ENCODE data around the gene SNRPD2.

SNRPD2 gene

GRCh38 chr19:45705115-45705514 is 13.4 kb upstream of the SNRPD2 start:
- peaks cover 16% of the 10 kb centered on the region; the same call in 1 of the 2 replicates for H3F3A ChIP-seq (ENCODE audit: insufficient read depth, low read length)

DNA sequence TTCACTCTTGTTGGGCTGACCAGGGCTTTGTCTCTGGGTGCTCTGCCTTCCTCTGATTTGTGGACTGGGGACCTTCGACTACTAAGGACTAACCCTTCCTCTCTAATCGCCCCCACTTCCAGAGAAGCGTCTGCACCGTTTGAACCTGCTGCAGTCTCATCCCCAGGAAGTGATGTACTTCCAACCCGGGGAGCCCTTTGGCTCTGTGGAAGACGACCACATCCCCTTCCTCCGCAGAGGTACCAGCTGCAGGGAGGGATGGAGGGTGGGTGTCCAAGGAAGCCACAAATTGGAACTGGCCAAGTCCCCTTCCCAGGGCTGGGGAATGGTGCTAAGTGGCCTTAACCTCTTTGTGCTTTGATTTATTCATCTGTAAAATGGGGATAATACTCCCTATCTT is 9.9 kb upstream of the SNRPD2 start:
- Histone ChIP-seq H3K79me2 (ENCODE audit: insufficient read depth, low read length) (no peaks in the 10 kb centered on the region), H3K4me1 (ENCODE audit: insufficient read depth, low read length, severe bottlenecking) (peaks cover 10% of the 10 kb centered on the region), H3K9me3 (ENCODE audit: low read length) (no peaks in the 10 kb centered on the region), H3K9me2 (ENCODE audit: low read depth, low read length) (no peaks in the 10 kb centered on the region), H3F3A (ENCODE audit: insufficient read depth, low read length) (peaks cover 2% of the 10 kb centered on the region; the same call in 1 of the 2 replicates), H3K9ac (ENCODE audit: low read length) (no peak overlapping the region), H3K4me3 (ENCODE audit: low read depth, low read length, poor library complexity, severe bottlenecking) (no peak overlapping the region), H3K4me2 (ENCODE audit: low read length) (no peak overlapping the region), H4K20me1 (ENCODE audit: insufficient read depth, low read length) (no peaks in the 10 kb centered on the region), H3K27ac (ENCODE audit: low read depth, low read length, poor library complexity, severe bottlenecking) (no peak overlapping the region), H3K36me3 (ENCODE audit: insufficient read depth, low read length) (peaks cover 38% of the 10 kb centered on the region), H3K27me3 (ENCODE audit: insufficient read depth, low read length) (no peaks in the 10 kb centered on the region), H2AFZ (ENCODE audit: low read length) (no peak overlapping the region)
- TF ChIP-seq, protein P1, sequence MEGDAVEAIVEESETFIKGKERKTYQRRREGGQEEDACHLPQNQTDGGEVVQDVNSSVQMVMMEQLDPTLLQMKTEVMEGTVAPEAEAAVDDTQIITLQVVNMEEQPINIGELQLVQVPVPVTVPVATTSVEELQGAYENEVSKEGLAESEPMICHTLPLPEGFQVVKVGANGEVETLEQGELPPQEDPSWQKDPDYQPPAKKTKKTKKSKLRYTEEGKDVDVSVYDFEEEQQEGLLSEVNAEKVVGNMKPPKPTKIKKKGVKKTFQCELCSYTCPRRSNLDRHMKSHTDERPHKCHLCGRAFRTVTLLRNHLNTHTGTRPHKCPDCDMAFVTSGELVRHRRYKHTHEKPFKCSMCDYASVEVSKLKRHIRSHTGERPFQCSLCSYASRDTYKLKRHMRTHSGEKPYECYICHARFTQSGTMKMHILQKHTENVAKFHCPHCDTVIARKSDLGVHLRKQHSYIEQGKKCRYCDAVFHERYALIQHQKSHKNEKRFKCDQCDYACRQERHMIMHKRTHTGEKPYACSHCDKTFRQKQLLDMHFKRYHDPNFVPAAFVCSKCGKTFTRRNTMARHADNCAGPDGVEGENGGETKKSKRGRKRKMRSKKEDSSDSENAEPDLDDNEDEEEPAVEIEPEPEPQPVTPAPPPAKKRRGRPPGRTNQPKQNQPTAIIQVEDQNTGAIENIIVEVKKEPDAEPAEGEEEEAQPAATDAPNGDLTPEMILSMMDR (IDR thresholded peaks at IDR 0.05; ENCODE audit: low read length) = no peak
- TF ChIP-seq EZH2 (IDR thresholded peaks at IDR 0.05; ENCODE audit: borderline replicate concordance, low read length) = no peak

More at GRCh38 chr19:45705115-45705514, 13.4 kb upstream of the SNRPD2 start:
- Histone ChIP-seq H3K79me2 (ENCODE audit: insufficient read depth, low read length) (no peaks in the 10 kb centered on the region), H3K4me3 (ENCODE audit: low read depth, low read length, poor library complexity, severe bottlenecking) (no peak overlapping the region), H3K4me1 (ENCODE audit: insufficient read depth, low read length, severe bottlenecking) (peaks cover 19% of the 10 kb centered on the region), H3K27ac (ENCODE audit: low read depth, low read length, poor library complexity, severe bottlenecking) (no peak overlapping the region), H3K36me3 (ENCODE audit: insufficient read depth, low read length) (peaks cover 30% of the 10 kb centered on the region), H3K4me2 (ENCODE audit: low read length) (no peak overlapping the region), H2AFZ (ENCODE audit: low read length) (no peak overlapping the region), H3K27me3 (ENCODE audit: insufficient read depth, low read length) (no peaks in the 10 kb centered on the region), H4K20me1 (ENCODE audit: insufficient read depth, low read length) (no peaks in the 10 kb centered on the region), H3K9me3 (ENCODE audit: low read length) (no peaks in the 10 kb centered on the region), H3K9ac (ENCODE audit: low read length) (no peak overlapping the region), H3K9me2 (ENCODE audit: low read depth, low read length) (no peaks in the 10 kb centered on the region)
- TF ChIP-seq EZH2 (IDR thresholded peaks at IDR 0.05; ENCODE audit: borderline replicate concordance, low read length) = no peak
- TF ChIP-seq, protein P1 (IDR thresholded peaks at IDR 0.05; ENCODE audit: low read length) = no peak

GRCh38 chr19:45693106-45693788 is 1.5 kb upstream of the SNRPD2 start:
- Histone ChIP-seq H3K4me2 (ENCODE audit: low read length) (peak overlapping the region; percentile 83), H2AFZ (ENCODE audit: low read length) (no peak overlapping the region), H3F3A (ENCODE audit: insufficient read depth, low read length) (no peaks in the 10 kb centered on the region), H4K20me1 (ENCODE audit: insufficient read depth, low read length) (no peaks in the 10 kb centered on the region), H3K4me3 (ENCODE audit: low read depth, low read length, poor library complexity, severe bottlenecking) (peak overlapping the region; percentile 83), H3K27me3 (ENCODE audit: insufficient read depth, low read length) (no peaks in the 10 kb centered on the region), H3K9me3 (ENCODE audit: low read length) (no peaks in the 10 kb centered on the region), H3K9me2 (ENCODE audit: low read depth, low read length) (no peaks in the 10 kb centered on the region), H3K79me2 (ENCODE audit: insufficient read depth, low read length) (peaks cover 11% of the 10 kb centered on the region), H3K4me1 (ENCODE audit: insufficient read depth, low read length, severe bottlenecking) (peaks cover 15% of the 10 kb centered on the region), H3K27ac (ENCODE audit: low read depth, low read length, poor library complexity, severe bottlenecking) (peak overlapping the region; percentile 74), H3K36me3 (ENCODE audit: insufficient read depth, low read length) (peaks cover 39% of the 10 kb centered on the region), H3K9ac (ENCODE audit: low read length) (peak overlapping the region; percentile 92)
- TF ChIP-seq, protein P1 (IDR thresholded peaks at IDR 0.05; ENCODE audit: low read length) = peak; percentile 97
- no peak for TF ChIP-seq EZH2 (IDR thresholded peaks at IDR 0.05; ENCODE audit: borderline replicate concordance, low read length)

Measured in OCI-LY1 (cell line).